ENCODE results near the gene SLC2A3.
"Not testable (repeated sequence)": the region's sequence is repeated elsewhere in the genome, so short reads cannot be mapped to it uniquely, and the experiment has no call there.

The SLC2A3 gene

DNA sequence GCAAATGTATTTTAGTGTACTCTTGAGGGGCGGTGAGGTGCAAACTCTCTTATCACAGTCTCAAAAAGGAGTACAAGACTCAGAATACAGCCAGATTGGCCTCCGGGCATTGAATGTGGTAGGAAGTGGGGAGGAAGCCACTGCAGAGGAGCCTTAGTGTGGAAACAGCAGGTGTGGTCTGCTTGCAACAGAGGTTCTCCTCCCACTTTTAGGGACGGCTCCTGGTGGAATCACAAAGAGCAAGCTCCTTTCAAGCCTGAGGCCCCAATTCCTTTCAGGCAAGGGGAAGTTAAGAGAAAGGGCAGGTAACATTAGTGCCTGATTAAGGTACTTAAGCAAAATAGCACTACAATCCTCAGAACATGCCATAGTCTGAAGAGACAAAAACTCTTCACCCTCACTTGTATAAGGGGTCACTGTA lies 23.7 kb upstream of the SLC2A3 start:
- peak; percentile 15 for DNase-seq (ENCODE audit: low read depth, low spot score)
- TF ChIP-seq, protein P1, sequence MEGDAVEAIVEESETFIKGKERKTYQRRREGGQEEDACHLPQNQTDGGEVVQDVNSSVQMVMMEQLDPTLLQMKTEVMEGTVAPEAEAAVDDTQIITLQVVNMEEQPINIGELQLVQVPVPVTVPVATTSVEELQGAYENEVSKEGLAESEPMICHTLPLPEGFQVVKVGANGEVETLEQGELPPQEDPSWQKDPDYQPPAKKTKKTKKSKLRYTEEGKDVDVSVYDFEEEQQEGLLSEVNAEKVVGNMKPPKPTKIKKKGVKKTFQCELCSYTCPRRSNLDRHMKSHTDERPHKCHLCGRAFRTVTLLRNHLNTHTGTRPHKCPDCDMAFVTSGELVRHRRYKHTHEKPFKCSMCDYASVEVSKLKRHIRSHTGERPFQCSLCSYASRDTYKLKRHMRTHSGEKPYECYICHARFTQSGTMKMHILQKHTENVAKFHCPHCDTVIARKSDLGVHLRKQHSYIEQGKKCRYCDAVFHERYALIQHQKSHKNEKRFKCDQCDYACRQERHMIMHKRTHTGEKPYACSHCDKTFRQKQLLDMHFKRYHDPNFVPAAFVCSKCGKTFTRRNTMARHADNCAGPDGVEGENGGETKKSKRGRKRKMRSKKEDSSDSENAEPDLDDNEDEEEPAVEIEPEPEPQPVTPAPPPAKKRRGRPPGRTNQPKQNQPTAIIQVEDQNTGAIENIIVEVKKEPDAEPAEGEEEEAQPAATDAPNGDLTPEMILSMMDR (IDR thresholded peaks at IDR 0.05; ENCODE audit: low read depth, low read length): no peak
- no peak overlapping the region for H3K4me3 ChIP-seq (ENCODE audit: low read depth, low read length)
- in situ Hi-C loops (cut with HindIII; ENCODE audit: low sequenced_read_pairs): no loop called here

DNA sequence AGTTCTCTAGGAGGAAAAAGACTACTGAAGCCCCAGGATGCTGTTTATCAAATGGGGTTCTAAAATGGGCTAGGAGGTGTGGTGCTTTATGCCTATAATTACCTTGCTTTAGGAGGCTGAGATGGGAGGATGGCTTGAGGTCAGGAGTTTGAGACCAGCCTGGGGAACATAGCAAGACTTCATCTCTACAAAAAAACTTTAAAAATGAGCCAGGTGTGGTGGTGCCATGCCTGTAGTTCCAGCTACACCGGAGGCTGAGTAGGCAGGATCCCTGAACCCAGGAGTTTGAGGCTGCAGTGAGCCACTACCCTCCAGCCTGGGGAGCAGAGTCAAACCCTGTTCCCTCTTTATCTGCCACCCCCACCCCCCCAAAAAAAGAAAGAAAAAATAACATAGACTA lies 23.3 kb upstream of the SLC2A3 start:
- TF ChIP-seq, protein P1 (IDR thresholded peaks at IDR 0.05; ENCODE audit: low read depth, low read length): no peak
- H3K4me3 ChIP-seq (ENCODE audit: low read depth, low read length): no peak overlapping the region
- in situ Hi-C loops (cut with HindIII; ENCODE audit: low sequenced_read_pairs): no loop called here
- DNase-seq (ENCODE audit: low read depth, low spot score): no peak

DNA sequence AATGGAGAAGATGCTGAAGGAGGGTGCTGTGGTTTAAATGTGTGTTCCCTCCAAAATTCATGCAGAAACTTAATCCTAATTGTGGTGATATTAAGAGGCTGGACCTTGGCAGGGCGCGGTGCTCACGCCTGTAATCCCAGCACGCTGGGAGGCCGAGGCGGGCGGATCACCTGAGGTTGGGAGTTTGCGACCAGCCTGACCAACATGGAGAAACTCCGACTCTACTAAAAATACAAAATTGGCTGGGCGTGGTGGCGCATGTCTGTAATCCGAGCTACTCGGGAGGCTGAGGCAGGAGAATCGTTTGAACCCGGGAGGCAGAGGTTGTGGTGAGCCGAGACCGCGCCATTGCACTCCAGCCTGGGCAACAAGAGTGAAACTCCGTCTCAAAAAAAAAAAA lies 18.9 kb upstream of the SLC2A3 start:
- H3K4me3 ChIP-seq (ENCODE audit: low read depth, low read length); DNase-seq (ENCODE audit: low read depth, low spot score); in situ Hi-C loops (cut with HindIII; ENCODE audit: low sequenced_read_pairs): not testable (repeated sequence)

DNA sequence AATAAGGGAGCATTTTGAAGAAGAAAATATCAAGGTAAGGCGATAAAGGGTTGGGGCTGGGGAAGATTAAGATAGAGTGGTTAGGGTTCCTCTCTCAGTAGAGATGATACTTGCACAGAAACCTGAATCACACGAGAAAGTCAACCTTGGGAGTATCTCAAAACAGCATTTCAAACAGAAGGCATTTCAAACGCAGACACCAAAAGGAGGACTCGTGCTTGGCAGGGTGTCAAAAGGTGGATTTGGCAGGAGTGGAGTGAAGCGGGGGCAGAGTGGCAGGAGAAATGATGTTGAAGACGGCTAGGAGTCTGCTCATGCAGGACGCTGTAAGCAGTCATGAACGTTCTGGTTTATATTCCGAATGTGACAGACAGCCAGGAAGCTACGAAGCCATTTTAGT lies 18.4 kb upstream of the SLC2A3 start:
- DNase-seq (ENCODE audit: low read depth, low spot score); H3K4me3 ChIP-seq (ENCODE audit: low read depth, low read length); in situ Hi-C loops (cut with HindIII; ENCODE audit: low sequenced_read_pairs): not testable (repeated sequence)

DNA sequence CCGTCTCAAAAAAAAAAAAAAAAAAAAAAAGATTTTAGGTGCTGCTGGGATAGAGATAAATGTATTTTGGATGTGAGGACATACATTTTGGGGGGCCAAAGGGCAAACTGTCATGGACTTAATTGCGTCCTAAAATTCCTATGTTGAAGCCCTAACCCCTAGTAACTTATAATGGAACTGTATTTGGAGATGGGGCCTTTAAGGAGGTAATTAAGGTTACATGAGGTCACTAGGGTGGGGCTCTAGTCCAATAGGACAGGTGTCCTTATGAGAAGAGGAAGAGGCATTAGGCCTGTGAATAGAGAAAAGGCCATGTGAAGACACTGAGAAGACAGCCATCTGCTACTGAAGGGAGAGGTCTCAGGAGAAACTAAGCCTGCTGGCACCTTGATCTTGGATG lies 17.9 kb upstream of the SLC2A3 start:
- H3K4me3 ChIP-seq (ENCODE audit: low read depth, low read length); DNase-seq (ENCODE audit: low read depth, low spot score); in situ Hi-C loops (cut with HindIII; ENCODE audit: low sequenced_read_pairs): not testable (repeated sequence)

DNA sequence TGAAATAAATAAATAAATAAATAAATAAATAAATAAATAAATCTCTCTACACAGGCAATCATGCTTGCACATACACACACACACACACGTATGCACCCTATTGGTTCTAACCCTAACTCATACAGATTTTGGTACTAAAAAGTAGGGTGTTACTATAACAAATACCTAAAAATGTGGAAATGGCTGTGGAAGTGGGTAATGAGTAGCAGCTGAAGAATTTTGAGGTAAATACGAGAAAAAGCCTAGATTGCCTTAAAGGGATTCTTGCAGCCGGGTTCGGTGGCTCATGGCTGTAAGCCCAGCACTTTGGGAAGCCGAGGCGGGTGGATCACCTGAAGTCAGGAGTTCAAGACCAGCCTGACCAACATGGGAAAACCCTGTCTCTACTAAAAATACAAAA lies 15.7 kb upstream of the SLC2A3 start:
- in situ Hi-C loops (cut with HindIII; ENCODE audit: low sequenced_read_pairs): no loop called here
- H3K4me3 ChIP-seq (ENCODE audit: low read depth, low read length): no peak overlapping the region
- TF ChIP-seq, protein P1 (IDR thresholded peaks at IDR 0.05; ENCODE audit: low read depth, low read length): no peak
- no peak for DNase-seq (ENCODE audit: low read depth, low spot score)

DNA sequence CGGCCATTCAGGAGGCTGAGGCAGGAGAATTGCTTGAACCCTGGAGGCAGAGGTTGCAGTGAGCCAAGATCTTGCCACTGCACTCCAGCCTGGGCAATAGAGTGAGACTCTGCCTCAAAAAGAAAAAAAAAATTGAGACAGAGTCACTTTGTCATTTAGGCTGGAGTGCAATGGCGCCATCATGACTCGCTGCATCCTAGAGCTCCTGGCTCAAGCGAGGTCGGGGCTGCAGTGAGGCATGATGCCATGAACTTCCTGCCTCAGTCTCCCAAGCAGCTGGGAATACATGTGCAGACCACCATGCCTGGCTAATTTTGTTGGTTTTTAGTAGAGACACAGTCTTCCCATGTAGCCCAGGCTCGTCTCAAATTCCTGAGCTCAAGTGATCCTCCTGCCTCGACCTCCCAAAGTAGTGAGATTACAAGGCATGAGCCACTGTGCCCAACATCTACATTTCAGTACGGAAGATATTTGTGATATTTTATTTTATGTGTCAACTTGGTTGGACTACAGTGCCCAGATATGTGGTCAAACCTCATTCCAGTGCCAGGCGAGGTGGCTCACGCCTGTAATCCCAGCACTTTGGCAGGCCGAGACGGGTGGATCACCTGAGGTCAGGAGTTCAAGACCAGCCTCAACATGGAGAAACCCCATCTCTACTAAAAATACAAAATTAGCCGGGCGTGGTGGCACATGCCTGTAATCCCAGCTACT lies 14.4 kb upstream of the SLC2A3 start:
- DNase-seq (ENCODE audit: low read depth, low spot score); H3K4me3 ChIP-seq (ENCODE audit: low read depth, low read length); in situ Hi-C loops (cut with HindIII; ENCODE audit: low sequenced_read_pairs): not testable (repeated sequence)

DNA sequence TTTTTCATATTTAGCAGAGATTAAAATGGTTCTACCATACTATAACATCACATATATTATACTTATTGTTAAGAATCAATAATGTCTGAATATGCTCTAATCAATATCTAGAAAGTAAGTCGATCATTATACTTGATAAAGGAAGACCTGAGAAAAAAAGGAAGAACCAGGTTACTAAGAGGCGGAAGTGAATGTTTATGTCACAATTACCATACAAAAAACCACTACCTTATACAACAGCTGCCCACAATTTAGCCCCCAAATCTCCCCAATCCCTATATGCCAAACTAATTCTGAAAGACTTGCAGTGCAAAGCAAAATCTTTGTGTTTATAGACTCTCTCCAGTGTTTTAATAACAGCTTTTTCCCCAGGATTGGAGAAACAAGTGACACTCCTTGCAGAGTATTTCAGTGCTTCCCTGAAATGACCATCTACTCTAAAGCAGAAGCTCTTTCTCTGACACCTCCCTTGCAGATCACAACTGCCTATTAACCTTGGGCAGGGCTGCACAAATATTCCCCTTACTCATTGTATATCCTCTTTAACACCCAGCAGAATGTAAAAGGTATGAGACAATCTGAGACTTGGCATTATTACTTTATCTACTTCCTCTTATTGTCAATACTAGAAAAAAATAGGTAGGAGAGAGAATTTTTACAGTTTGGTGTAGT lies 12.7 kb upstream of the SLC2A3 start:
- H3K4me3 ChIP-seq (ENCODE audit: low read depth, low read length): no peak overlapping the region
- in situ Hi-C loops (cut with HindIII; ENCODE audit: low sequenced_read_pairs): no loop called here
- DNase-seq (ENCODE audit: low read depth, low spot score): no peak
- TF ChIP-seq, protein P1 (IDR thresholded peaks at IDR 0.05; ENCODE audit: low read depth, low read length): no peak
